ENCODE measurements around the gene GPR146. TPM values are rescaled to one million over a fixed set of nuclear protein-coding genes. Genes with fewer than 3 reads are reported as not detected.

The GPR146 gene
- total and polyA plus RNA-seq, 2 of the 8 experiments (the other 6 are each of a cell fraction or from before 2014, with no cell fraction given) = 1.8 to 2.7 TPM

DNA sequence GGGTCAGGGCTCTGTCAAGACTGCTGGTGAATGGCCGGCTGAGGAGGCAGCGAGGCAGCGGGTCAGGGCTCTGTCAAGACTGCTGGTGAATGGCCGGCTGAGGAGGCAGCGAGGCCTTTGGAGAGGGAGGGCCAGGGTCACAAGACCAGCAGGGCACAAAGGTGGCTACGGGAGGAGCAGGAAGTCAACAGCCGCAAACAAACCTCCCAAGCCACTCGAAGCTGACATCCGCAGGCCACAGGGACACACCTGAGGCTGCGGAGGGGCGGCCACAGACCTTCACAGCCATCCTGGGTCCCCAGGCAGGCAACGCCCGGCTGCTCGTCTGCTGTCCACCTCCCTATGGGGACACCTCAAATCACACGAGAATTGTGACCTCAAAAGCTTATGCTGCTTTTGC is 34.6 kb downstream of the GPR146 start (continued):
- TF ChIP-seq, protein P1, sequence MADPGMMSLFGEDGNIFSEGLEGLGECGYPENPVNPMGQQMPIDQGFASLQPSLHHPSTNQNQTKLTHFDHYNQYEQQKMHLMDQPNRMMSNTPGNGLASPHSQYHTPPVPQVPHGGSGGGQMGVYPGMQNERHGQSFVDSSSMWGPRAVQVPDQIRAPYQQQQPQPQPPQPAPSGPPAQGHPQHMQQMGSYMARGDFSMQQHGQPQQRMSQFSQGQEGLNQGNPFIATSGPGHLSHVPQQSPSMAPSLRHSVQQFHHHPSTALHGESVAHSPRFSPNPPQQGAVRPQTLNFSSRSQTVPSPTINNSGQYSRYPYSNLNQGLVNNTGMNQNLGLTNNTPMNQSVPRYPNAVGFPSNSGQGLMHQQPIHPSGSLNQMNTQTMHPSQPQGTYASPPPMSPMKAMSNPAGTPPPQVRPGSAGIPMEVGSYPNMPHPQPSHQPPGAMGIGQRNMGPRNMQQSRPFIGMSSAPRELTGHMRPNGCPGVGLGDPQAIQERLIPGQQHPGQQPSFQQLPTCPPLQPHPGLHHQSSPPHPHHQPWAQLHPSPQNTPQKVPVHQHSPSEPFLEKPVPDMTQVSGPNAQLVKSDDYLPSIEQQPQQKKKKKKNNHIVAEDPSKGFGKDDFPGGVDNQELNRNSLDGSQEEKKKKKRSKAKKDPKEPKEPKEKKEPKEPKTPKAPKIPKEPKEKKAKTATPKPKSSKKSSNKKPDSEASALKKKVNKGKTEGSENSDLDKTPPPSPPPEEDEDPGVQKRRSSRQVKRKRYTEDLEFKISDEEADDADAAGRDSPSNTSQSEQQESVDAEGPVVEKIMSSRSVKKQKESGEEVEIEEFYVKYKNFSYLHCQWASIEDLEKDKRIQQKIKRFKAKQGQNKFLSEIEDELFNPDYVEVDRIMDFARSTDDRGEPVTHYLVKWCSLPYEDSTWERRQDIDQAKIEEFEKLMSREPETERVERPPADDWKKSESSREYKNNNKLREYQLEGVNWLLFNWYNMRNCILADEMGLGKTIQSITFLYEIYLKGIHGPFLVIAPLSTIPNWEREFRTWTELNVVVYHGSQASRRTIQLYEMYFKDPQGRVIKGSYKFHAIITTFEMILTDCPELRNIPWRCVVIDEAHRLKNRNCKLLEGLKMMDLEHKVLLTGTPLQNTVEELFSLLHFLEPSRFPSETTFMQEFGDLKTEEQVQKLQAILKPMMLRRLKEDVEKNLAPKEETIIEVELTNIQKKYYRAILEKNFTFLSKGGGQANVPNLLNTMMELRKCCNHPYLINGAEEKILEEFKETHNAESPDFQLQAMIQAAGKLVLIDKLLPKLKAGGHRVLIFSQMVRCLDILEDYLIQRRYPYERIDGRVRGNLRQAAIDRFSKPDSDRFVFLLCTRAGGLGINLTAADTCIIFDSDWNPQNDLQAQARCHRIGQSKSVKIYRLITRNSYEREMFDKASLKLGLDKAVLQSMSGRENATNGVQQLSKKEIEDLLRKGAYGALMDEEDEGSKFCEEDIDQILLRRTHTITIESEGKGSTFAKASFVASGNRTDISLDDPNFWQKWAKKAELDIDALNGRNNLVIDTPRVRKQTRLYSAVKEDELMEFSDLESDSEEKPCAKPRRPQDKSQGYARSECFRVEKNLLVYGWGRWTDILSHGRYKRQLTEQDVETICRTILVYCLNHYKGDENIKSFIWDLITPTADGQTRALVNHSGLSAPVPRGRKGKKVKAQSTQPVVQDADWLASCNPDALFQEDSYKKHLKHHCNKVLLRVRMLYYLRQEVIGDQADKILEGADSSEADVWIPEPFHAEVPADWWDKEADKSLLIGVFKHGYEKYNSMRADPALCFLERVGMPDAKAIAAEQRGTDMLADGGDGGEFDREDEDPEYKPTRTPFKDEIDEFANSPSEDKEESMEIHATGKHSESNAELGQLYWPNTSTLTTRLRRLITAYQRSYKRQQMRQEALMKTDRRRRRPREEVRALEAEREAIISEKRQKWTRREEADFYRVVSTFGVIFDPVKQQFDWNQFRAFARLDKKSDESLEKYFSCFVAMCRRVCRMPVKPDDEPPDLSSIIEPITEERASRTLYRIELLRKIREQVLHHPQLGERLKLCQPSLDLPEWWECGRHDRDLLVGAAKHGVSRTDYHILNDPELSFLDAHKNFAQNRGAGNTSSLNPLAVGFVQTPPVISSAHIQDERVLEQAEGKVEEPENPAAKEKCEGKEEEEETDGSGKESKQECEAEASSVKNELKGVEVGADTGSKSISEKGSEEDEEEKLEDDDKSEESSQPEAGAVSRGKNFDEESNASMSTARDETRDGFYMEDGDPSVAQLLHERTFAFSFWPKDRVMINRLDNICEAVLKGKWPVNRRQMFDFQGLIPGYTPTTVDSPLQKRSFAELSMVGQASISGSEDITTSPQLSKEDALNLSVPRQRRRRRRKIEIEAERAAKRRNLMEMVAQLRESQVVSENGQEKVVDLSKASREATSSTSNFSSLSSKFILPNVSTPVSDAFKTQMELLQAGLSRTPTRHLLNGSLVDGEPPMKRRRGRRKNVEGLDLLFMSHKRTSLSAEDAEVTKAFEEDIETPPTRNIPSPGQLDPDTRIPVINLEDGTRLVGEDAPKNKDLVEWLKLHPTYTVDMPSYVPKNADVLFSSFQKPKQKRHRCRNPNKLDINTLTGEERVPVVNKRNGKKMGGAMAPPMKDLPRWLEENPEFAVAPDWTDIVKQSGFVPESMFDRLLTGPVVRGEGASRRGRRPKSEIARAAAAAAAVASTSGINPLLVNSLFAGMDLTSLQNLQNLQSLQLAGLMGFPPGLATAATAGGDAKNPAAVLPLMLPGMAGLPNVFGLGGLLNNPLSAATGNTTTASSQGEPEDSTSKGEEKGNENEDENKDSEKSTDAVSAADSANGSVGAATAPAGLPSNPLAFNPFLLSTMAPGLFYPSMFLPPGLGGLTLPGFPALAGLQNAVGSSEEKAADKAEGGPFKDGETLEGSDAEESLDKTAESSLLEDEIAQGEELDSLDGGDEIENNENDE (IDR thresholded peaks at IDR 0.05; ENCODE audit: insufficient replicate concordance, low read length) = no peak
- TF ChIP-seq RBBP5 (IDR thresholded peaks at IDR 0.05; ENCODE audit: borderline replicate concordance, low read depth, low read length) (no peak), EGR1 (IDR thresholded peaks at IDR 0.05; ENCODE audit: borderline replicate concordance, low read depth, low read length) (no peak), SAP30 (IDR thresholded peaks at IDR 0.05; ENCODE audit: insufficient read depth, insufficient replicate concordance, low read length) (no peak), SIRT6 (IDR thresholded peaks at IDR 0.05; ENCODE audit: low read length) (no peak)

All from H1 (cell line).